ENCODE measurements around the gene NUDT8.
"Not testable (repeated sequence)": the region's sequence is repeated elsewhere in the genome, so short reads cannot be mapped to it uniquely, and the experiment has no call there.

NUDT8 gene

GRCh38 chr11:67666676-67667489 lies 37.1 kb upstream of the NUDT8 start:
- H3K9ac ChIP-seq (ENCODE audit: low read depth, low read length) = no peak overlapping the region
- no peaks in the 10 kb centered on the region for H3K4me1 ChIP-seq (ENCODE audit: control insufficient read depth, insufficient read depth, low read length)

GRCh38 chr11:67666303-67666645 lies 36.5 kb upstream of the NUDT8 start:
- no peak overlapping the region for H3K4me3 ChIP-seq (ENCODE audit: low read depth, low read length)
- H3K27me3 ChIP-seq (ENCODE audit: control insufficient read depth, insufficient read depth, low read length) = no peaks in the 10 kb centered on the region
- H3K4me1 ChIP-seq (ENCODE audit: control insufficient read depth, insufficient read depth, low read length) = no peaks in the 10 kb centered on the region
- H3K36me3 ChIP-seq (ENCODE audit: control insufficient read depth, insufficient read depth, low read length) = no peaks in the 10 kb centered on the region
- no peak overlapping the region for H3K27ac ChIP-seq (ENCODE audit: low read depth, low read length)
- H3K9ac ChIP-seq (ENCODE audit: low read depth, low read length) = no peak overlapping the region
- H3K9me3 ChIP-seq (ENCODE audit: control insufficient read depth, insufficient read depth, low read length) = no peaks in the 10 kb centered on the region

More at GRCh38 chr11:67666676-67667489, 37.1 kb upstream of the NUDT8 start:
- H3K27ac ChIP-seq (ENCODE audit: low read depth, low read length) = no peak overlapping the region
- no peaks in the 10 kb centered on the region for H3K36me3 ChIP-seq (ENCODE audit: control insufficient read depth, insufficient read depth, low read length)
- no peaks in the 10 kb centered on the region for H3K27me3 ChIP-seq (ENCODE audit: control insufficient read depth, insufficient read depth, low read length)
- no peaks in the 10 kb centered on the region for H3K9me3 ChIP-seq (ENCODE audit: control insufficient read depth, insufficient read depth, low read length)
- H3K4me3 ChIP-seq (ENCODE audit: low read depth, low read length) = no peak overlapping the region

GRCh38 chr11:67665541-67666302 lies 36.0 kb upstream of the NUDT8 start:
- H3K9ac ChIP-seq (ENCODE audit: low read depth, low read length) = no peak overlapping the region
- no peaks in the 10 kb centered on the region for H3K9me3 ChIP-seq (ENCODE audit: control insufficient read depth, insufficient read depth, low read length)
- H3K4me1 ChIP-seq (ENCODE audit: control insufficient read depth, insufficient read depth, low read length) = no peaks in the 10 kb centered on the region
- H3K27ac ChIP-seq (ENCODE audit: low read depth, low read length) = no peak overlapping the region
- H3K27me3 ChIP-seq (ENCODE audit: control insufficient read depth, insufficient read depth, low read length) = no peaks in the 10 kb centered on the region
- no peak overlapping the region for H3K4me3 ChIP-seq (ENCODE audit: low read depth, low read length)
- H3K36me3 ChIP-seq (ENCODE audit: control insufficient read depth, insufficient read depth, low read length) = no peaks in the 10 kb centered on the region

GRCh38 chr11:67664696-67665540 lies 35.2 kb upstream of the NUDT8 start:
- H3K9ac ChIP-seq (ENCODE audit: low read depth, low read length) = no peak overlapping the region

GRCh38 chr11:67664213-67664585 lies 34.5 kb upstream of the NUDT8 start:
- Histone ChIP-seq H3K9me3 (ENCODE audit: control insufficient read depth, insufficient read depth, low read length) (no peaks in the 10 kb centered on the region), H3K27ac (ENCODE audit: low read depth, low read length) (no peak overlapping the region), H3K9ac (ENCODE audit: low read depth, low read length) (no peak overlapping the region), H3K36me3 (ENCODE audit: control insufficient read depth, insufficient read depth, low read length) (no peaks in the 10 kb centered on the region), H3K4me3 (ENCODE audit: low read depth, low read length) (no peak overlapping the region), H3K4me1 (ENCODE audit: control insufficient read depth, insufficient read depth, low read length) (no peaks in the 10 kb centered on the region), H3K27me3 (ENCODE audit: control insufficient read depth, insufficient read depth, low read length) (no peaks in the 10 kb centered on the region)

More at GRCh38 chr11:67664696-67665540, 35.2 kb upstream of the NUDT8 start:
- Histone ChIP-seq H3K27ac (ENCODE audit: low read depth, low read length) (no peak overlapping the region), H3K4me3 (ENCODE audit: low read depth, low read length) (no peak overlapping the region), H3K27me3 (ENCODE audit: control insufficient read depth, insufficient read depth, low read length) (no peaks in the 10 kb centered on the region), H3K4me1 (ENCODE audit: control insufficient read depth, insufficient read depth, low read length) (no peaks in the 10 kb centered on the region), H3K9me3 (ENCODE audit: control insufficient read depth, insufficient read depth, low read length) (no peaks in the 10 kb centered on the region), H3K36me3 (ENCODE audit: control insufficient read depth, insufficient read depth, low read length) (no peaks in the 10 kb centered on the region)

- Histone ChIP-seq H3K27me3 (ENCODE audit: control insufficient read depth, insufficient read depth, low read length) (no peaks in the 10 kb centered on the region), H3K27ac (ENCODE audit: low read depth, low read length) (no peak overlapping the region), H3K36me3 (ENCODE audit: control insufficient read depth, insufficient read depth, low read length) (no peaks in the 10 kb centered on the region)
These were observed 33.9 kb upstream of the NUDT8 start for GRCh38 chr11:67663532-67664212.

GRCh38 chr11:67662835-67663531 lies 33.2 kb upstream of the NUDT8 start:
- H3K4me1 ChIP-seq (ENCODE audit: control insufficient read depth, insufficient read depth, low read length) = no peaks in the 10 kb centered on the region
- H3K27me3 ChIP-seq (ENCODE audit: control insufficient read depth, insufficient read depth, low read length) = no peaks in the 10 kb centered on the region
- H3K27ac ChIP-seq (ENCODE audit: low read depth, low read length) = no peak overlapping the region
- H3K9ac ChIP-seq (ENCODE audit: low read depth, low read length) = no peak overlapping the region
- peaks cover 3% of the 10 kb centered on the region; the same call in 1 of the 2 replicates for H3K9me3 ChIP-seq (ENCODE audit: control insufficient read depth, insufficient read depth, low read length)
- H3K36me3 ChIP-seq (ENCODE audit: control insufficient read depth, insufficient read depth, low read length) = no peaks in the 10 kb centered on the region
- H3K4me3 ChIP-seq (ENCODE audit: low read depth, low read length) = no peak overlapping the region

More at GRCh38 chr11:67663532-67664212, 33.9 kb upstream of the NUDT8 start:
- H3K9ac ChIP-seq (ENCODE audit: low read depth, low read length) = no peak overlapping the region
- H3K4me3 ChIP-seq (ENCODE audit: low read depth, low read length) = no peak overlapping the region
- no peaks in the 10 kb centered on the region for H3K9me3 ChIP-seq (ENCODE audit: control insufficient read depth, insufficient read depth, low read length)
- no peaks in the 10 kb centered on the region for H3K4me1 ChIP-seq (ENCODE audit: control insufficient read depth, insufficient read depth, low read length)

- Histone ChIP-seq H3K27me3 (ENCODE audit: control insufficient read depth, insufficient read depth, low read length) (no peaks in the 10 kb centered on the region), H3K36me3 (ENCODE audit: control insufficient read depth, insufficient read depth, low read length) (no peaks in the 10 kb centered on the region), H3K9ac (ENCODE audit: low read depth, low read length) (no peak overlapping the region), H3K9me3 (ENCODE audit: control insufficient read depth, insufficient read depth, low read length) (peaks cover 3% of the 10 kb centered on the region; the same call in 1 of the 2 replicates), H3K4me1 (ENCODE audit: control insufficient read depth, insufficient read depth, low read length) (no peaks in the 10 kb centered on the region), H3K27ac (ENCODE audit: low read depth, low read length) (no peak overlapping the region), H3K4me3 (ENCODE audit: low read depth, low read length) (no peak overlapping the region)
These were observed 32.6 kb upstream of the NUDT8 start for GRCh38 chr11:67662142-67662834.

- H3K9me3 ChIP-seq (ENCODE audit: control insufficient read depth, insufficient read depth, low read length) = peaks cover 14% of the 10 kb centered on the region
- H3K27me3 ChIP-seq (ENCODE audit: control insufficient read depth, insufficient read depth, low read length); H3K9ac ChIP-seq (ENCODE audit: low read depth, low read length); H3K27ac ChIP-seq (ENCODE audit: low read depth, low read length); H3K4me1 ChIP-seq (ENCODE audit: control insufficient read depth, insufficient read depth, low read length); H3K4me3 ChIP-seq (ENCODE audit: low read depth, low read length); H3K36me3 ChIP-seq (ENCODE audit: control insufficient read depth, insufficient read depth, low read length): not testable (repeated sequence)
These were observed 31.0 kb upstream of the NUDT8 start for GRCh38 chr11:67660752-67661151.
